Mesenchymal stem cell (in vitro differentiated cells and primary cell): ENCODE data around the gene FAM222A.

Experiments used
- DNase-seq: peaks from one replicate; pipeline ENCODE4 v3.0.0-alpha.2; 2013
- H2AFZ ChIP-seq: one replicate; pipeline ENCODE4 v1.6.1; 2013; ENCODE audit warnings: low read depth, mild to moderate bottlenecking, control low read depth, inconsistent platforms, low read length, moderate library complexity
- H2AK5ac ChIP-seq: 2 replicates; pipeline ENCODE4 v1.6.1; 2013; ENCODE audit warnings: low read length, moderate library complexity, mild to moderate bottlenecking, inconsistent platforms; ENCODE audit not compliant: severe bottlenecking
- H2BK120ac ChIP-seq: one replicate; pipeline ENCODE4 v1.6.1; 2013; ENCODE audit warnings: low read depth, mild to moderate bottlenecking, inconsistent platforms, low read length, moderate library complexity
- H2BK12ac ChIP-seq, 2 experiments: one replicate each; pipeline ENCODE4 v1.6.1; 2013; ENCODE audit warnings: inconsistent platforms in 2 of 2, low read length in 2 of 2, mild to moderate bottlenecking in 2 of 2, moderate library complexity in 2 of 2, control low read depth in 1 of 2
- H2BK15ac ChIP-seq: one replicate; pipeline ENCODE4 v1.6.1; 2013; ENCODE audit warnings: mild to moderate bottlenecking, low read depth, inconsistent platforms; ENCODE audit not compliant: poor library complexity, severe bottlenecking
- H2BK5ac ChIP-seq: 2 replicates; pipeline ENCODE4 v1.6.1; 2013; ENCODE audit warnings: low read depth, mild to moderate bottlenecking, low read length, control low read depth, inconsistent platforms; ENCODE audit not compliant: poor library complexity, severe bottlenecking
- H3K14ac ChIP-seq, 2 experiments: one replicate each; pipeline ENCODE4 v1.6.1; 2013; ENCODE audit warnings: inconsistent platforms in 2 of 2, low read length in 2 of 2, control low read depth in 1 of 2, mild to moderate bottlenecking in 1 of 2, moderate library complexity in 1 of 2
- H3K18ac ChIP-seq, 2 experiments: one replicate each; pipeline ENCODE4 v1.6.1; 2013; ENCODE audit warnings: inconsistent platforms in 2 of 2, low read length in 2 of 2, control low read depth in 1 of 2, low read depth in 1 of 2, mild to moderate bottlenecking in 1 of 2
- H3K23ac ChIP-seq, 2 experiments: one replicate each; pipeline ENCODE4 v1.6.1; 2013; ENCODE audit warnings: inconsistent platforms in 2 of 2, low read length in 2 of 2, mild to moderate bottlenecking in 2 of 2, moderate library complexity in 2 of 2, control low read depth in 1 of 2
- H3K27ac ChIP-seq: 2 replicates; pipeline ENCODE4 v1.5.1; 2013; ENCODE audit warnings: mild to moderate bottlenecking, moderate library complexity, low read length, control low read depth, inconsistent platforms; ENCODE audit not compliant: poor library complexity, severe bottlenecking
- H3K27me3 ChIP-seq, 2 experiments: 2 replicates each; pipeline versions ENCODE4 v1.6.1 to v1.7.0; 2013; ENCODE audit warnings: low read length in 2 of 2, mild to moderate bottlenecking in 2 of 2, moderate library complexity in 2 of 2, control low read depth in 1 of 2, inconsistent platforms in 1 of 2; ENCODE audit not compliant: control insufficient read depth in 1 of 2, insufficient read depth in 1 of 2
- H3K36me3 ChIP-seq, 2 experiments: 2 replicates each; pipeline versions ENCODE4 v1.6.1 to v1.7.0; 2013; ENCODE audit warnings: low read length in 2 of 2, control low read depth in 1 of 2, inconsistent platforms in 1 of 2, low read depth in 1 of 2, mild to moderate bottlenecking in 1 of 2; ENCODE audit not compliant: insufficient read depth in 2 of 2, control insufficient read depth in 1 of 2
- H3K4ac ChIP-seq, 2 experiments: one replicate each; pipeline ENCODE4 v1.6.1; 2013; ENCODE audit warnings: inconsistent platforms in 2 of 2, low read length in 2 of 2, mild to moderate bottlenecking in 2 of 2, moderate library complexity in 2 of 2, control low read depth in 1 of 2, low read depth in 1 of 2
- H3K4me1 ChIP-seq: 2 replicates; pipeline ENCODE4 v1.6.1; 2013; ENCODE audit warnings: low read depth, low read length, control low read depth; ENCODE audit not compliant: control insufficient read depth, insufficient read depth
- H3K4me2 ChIP-seq: 2 replicates; pipeline ENCODE4 v1.6.1; 2013; ENCODE audit warnings: low read length, mild to moderate bottlenecking, inconsistent platforms; ENCODE audit not compliant: poor library complexity, severe bottlenecking
- H3K4me3 ChIP-seq, 2 experiments: 2 replicates each; pipeline versions ENCODE4 v1.5.1 to v1.7.0; 2013; ENCODE audit warnings: low read length in 2 of 2, mild to moderate bottlenecking in 2 of 2, control low read depth in 1 of 2, low read depth in 1 of 2; ENCODE audit not compliant: insufficient read depth in 1 of 2
- H3K79me1 ChIP-seq: replicated peaks from 2 replicates; pipeline ENCODE4 v1.6.1; 2013; ENCODE audit warnings: mild to moderate bottlenecking, control low read depth, low read length, inconsistent platforms; ENCODE audit not compliant: poor library complexity, severe bottlenecking
- H3K9ac ChIP-seq: 2 replicates; pipeline ENCODE4 v1.7.0; 2013; ENCODE audit warnings: mild to moderate bottlenecking, low read length, moderate library complexity
- H3K9me3 ChIP-seq: 2 replicates; pipeline ENCODE4 v1.7.0; 2013; ENCODE audit warnings: mild to moderate bottlenecking, low read length; ENCODE audit not compliant: control insufficient read depth
- H4K8ac ChIP-seq: one replicate; pipeline ENCODE4 v1.6.1; 2013; ENCODE audit warnings: inconsistent platforms, mild to moderate bottlenecking, low read length, moderate library complexity
- H4K91ac ChIP-seq: one replicate; pipeline ENCODE4 v1.6.1; 2013; ENCODE audit warnings: mild to moderate bottlenecking, low read length, inconsistent platforms
- WGBS: methylation state at CpG from one replicate; pipeline ENCODE4 v1.1.7; 2013; ENCODE audit warnings: mixed read lengths; 5-methylcytosine and 5-hydroxymethylcytosine counted together

Gene FAM222A

DNA sequence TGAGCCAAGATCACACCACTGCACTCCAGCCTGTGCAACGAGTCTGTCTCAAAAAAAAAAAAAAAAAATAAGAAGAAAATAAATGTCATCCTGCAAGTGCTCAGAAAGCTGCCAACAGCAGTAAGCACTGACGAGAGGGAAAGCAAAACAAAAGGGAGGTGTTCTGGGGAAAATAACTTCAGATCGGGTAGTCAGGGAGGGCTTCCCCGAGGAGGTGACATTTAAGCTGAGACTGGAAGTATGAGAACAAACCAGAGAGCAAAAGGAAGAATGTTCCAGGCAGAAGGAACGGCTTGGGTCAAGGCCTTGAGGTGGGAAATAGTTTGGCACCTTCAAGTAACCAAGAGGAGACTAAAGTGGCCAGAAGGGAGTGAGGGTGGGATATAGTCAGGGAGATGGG, 4.7 kb upstream of the FAM222A start:
- Histone ChIP-seq H3K79me1 (no peaks in the 10 kb centered on the region), H4K8ac (no peak overlapping the region), H3K36me3 (no peaks in the 10 kb centered on the region), H3K27me3 (peaks cover 36 to 77% of the 10 kb centered on the region in 2 experiments), H3K4me1 (peaks cover 2% of the 10 kb centered on the region), H3K14ac (no peak overlapping the region), H3K9me3 (no peaks in the 10 kb centered on the region), H3K4me3 (no peak overlapping the region), H3K9ac (no peak overlapping the region), H2BK120ac (no peak overlapping the region), H2BK5ac (no peak overlapping the region), H4K91ac (no peak overlapping the region), H3K23ac (no peak overlapping the region), H2BK15ac (no peak overlapping the region), H3K4me2 (no peak overlapping the region), H2BK12ac (no peak overlapping the region), H3K4ac (no peak overlapping the region), H2AK5ac (no peak overlapping the region), H3K27ac (no peak overlapping the region), H2AFZ (no peak overlapping the region), H3K18ac (no peak overlapping the region)
- WGBS = 77% methylated on average over 4 of the region's 5 CpGs
- no peak for DNase-seq

DNA sequence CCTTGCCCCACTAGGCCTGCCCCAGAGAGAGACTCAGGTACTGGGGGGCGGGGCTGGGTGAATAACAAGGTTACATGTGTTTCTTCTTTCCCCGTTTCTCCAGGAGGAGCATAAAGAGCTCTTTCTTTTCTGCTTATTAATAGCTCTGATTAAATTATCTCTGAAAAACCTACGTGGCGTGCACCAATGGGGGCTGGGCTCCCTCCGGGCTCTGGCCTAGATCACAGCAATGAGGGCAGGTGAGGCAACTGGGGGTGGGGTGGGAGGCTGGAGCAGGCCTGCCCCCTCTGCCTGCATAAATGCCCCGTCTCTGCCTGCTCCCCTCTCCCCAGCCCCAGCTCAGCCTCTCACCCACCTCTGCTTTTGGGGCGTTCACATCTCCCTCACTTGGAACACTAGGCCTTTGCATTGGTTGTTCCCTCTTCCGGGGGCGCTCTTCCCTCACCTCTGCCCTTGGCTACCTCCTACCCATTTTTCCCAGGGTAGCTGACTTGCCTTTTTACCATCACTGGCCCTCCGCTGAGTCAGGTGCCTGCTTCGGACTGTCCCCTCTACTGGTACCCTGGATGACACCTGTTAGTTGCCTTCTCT, 4.1 kb upstream of the FAM222A start:
- 92% methylated on average over 8 of the region's 11 CpGs for WGBS

DNA sequence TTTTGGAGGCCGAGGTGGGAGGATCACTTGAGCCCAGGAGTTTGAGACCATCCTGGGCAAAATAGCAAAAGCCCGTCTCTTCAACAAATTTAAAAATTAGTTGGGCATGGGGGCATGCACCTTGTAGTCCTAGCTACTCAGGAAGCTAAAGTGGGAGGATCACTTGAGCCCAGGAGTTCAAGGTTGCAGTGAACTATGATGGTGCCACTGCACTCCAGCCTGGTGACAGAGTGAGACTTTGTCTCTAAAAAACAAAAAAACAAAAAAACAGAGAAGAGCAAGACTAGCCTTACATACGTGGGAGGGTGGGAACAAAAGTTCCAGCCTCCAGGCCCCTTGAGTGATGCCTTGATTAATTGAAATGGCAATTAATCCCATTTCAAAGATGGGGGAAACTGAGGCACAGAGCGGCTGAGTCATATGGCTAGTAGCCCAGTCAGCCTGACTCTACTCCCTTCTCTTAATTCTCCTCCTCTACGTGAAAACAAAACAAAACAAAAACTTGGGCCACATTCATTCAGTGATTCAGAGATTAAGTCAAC, 3.3 kb upstream of the FAM222A start:
- H2BK12ac ChIP-seq = no peak overlapping the region
- no peaks in the 10 kb centered on the region for H3K36me3 ChIP-seq

More for the DNA sequence above, 4.1 kb upstream of the FAM222A start:
- Histone ChIP-seq H3K18ac (no peak overlapping the region), H3K9ac (no peak overlapping the region), H2BK120ac (no peak overlapping the region), H3K4me2 (no peak overlapping the region), H3K27me3 (peaks cover 36 to 77% of the 10 kb centered on the region in 2 experiments), H3K79me1 (no peaks in the 10 kb centered on the region), H3K23ac (no peak overlapping the region), H2BK5ac (no peak overlapping the region), H4K91ac (no peak overlapping the region), H2AK5ac (no peak overlapping the region), H3K14ac (no peak overlapping the region), H2BK12ac (no peak overlapping the region), H2AFZ (no peak overlapping the region), H3K9me3 (no peaks in the 10 kb centered on the region), H3K4ac (no peak overlapping the region), H3K27ac (no peak overlapping the region), H4K8ac (no peak overlapping the region), H3K36me3 (no peaks in the 10 kb centered on the region), H2BK15ac (no peak overlapping the region), H3K4me3 (no peak overlapping the region), H3K4me1 (peaks cover 3% of the 10 kb centered on the region)
- no peak for DNase-seq

DNA sequence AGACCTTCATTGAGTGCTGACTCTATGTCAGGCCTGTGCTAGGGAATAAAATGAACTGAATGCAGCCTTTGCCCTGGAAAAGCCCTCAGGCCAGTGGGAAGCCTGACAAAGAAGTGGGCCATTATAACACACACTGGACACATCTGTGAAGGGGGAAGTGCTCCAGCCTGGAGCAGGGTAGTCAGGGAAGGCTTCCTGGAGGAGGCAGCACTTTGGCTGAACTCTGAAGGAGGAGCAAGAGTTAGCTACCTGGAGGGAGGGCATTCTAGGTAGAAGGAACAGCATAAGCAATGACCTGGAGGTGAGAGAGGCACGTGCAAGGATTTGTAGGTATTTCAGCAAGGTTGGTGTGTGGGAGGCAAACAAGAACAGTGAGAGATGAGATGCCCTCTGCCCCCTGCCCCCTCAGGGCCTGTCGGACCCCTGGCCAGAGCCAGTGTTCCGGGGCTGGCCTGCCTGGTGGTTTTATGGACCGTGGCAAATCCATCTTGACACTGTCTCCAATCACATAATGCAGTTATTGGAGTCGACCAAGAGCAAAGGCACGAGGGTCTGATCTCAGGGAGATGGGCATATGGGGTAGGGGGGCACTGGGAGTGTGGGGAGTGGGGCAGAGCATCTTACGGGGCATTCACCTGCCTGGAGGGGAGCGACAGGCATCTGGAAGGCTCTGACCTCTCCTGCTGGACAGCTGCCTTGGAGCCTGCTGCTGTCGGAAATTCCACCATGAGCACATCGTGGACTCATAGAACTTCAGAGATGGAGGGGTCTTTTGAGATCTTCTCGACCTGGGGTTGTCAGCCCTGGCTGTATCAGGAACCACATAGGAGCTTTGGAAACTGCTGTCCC, 2.7 kb upstream of the FAM222A start:
- Histone ChIP-seq H3K4me1 (peaks cover 8% of the 10 kb centered on the region), H3K18ac (no peak overlapping the region), H4K91ac (no peak overlapping the region), H3K4ac (no peak overlapping the region), H2AK5ac (no peak overlapping the region), H2BK120ac (no peak overlapping the region), H3K14ac (no peak overlapping the region), H3K23ac (no peak overlapping the region), H3K27me3 (peaks cover 51 to 78% of the 10 kb centered on the region in 2 experiments), H3K36me3 (no peaks in the 10 kb centered on the region), H3K9me3 (no peaks in the 10 kb centered on the region), H4K8ac (no peak overlapping the region), H3K27ac (no peak overlapping the region), H3K9ac (no peak overlapping the region), H2BK5ac (no peak overlapping the region), H3K4me3 (no peak overlapping the region), H3K4me2 (no peak overlapping the region), H2BK15ac (no peak overlapping the region), H2BK12ac (no peak overlapping the region), H2AFZ (no peak overlapping the region), H3K79me1 (no peaks in the 10 kb centered on the region)
- 80% methylated on average over 11 of the region's 11 CpGs for WGBS
- peak; percentile 26 for DNase-seq

More for the DNA sequence above, 3.3 kb upstream of the FAM222A start:
- H3K18ac ChIP-seq = no peak overlapping the region
- 95% methylated on average over 4 of the region's 5 CpGs for WGBS
- peaks cover 44 to 77% of the 10 kb centered on the region in 2 experiments for H3K27me3 ChIP-seq
- no peaks in the 10 kb centered on the region for H3K79me1 ChIP-seq
- no peak overlapping the region for H2BK15ac ChIP-seq
- H3K23ac ChIP-seq = no peak overlapping the region
- no peak overlapping the region for H3K4me2 ChIP-seq
- no peak overlapping the region for H2AFZ ChIP-seq
- no peaks in the 10 kb centered on the region for H3K9me3 ChIP-seq
- H3K4me3 ChIP-seq = no peak overlapping the region
- no peak overlapping the region for H3K14ac ChIP-seq
- H2BK120ac ChIP-seq = no peak overlapping the region
- no peak overlapping the region for H2BK5ac ChIP-seq
- H4K91ac ChIP-seq = no peak overlapping the region
- H3K27ac ChIP-seq = no peak overlapping the region
- no peak overlapping the region for H3K9ac ChIP-seq
- DNase-seq = no peak
- peaks cover 8% of the 10 kb centered on the region for H3K4me1 ChIP-seq
- H3K4ac ChIP-seq = no peak overlapping the region
- H2AK5ac ChIP-seq = no peak overlapping the region
- no peak overlapping the region for H4K8ac ChIP-seq
